Measurements from ENCODE around the gene TMIE.

The TMIE gene

GRCh38 chr3:46669191-46669999 is 31.8 kb upstream of the TMIE start:
- DNase-seq: no peak

- DNase-seq: no peak
Measured at GRCh38 chr3:46670000-46670890, 30.9 kb upstream of the TMIE start.

GRCh38 chr3:46670891-46671427 is 30.2 kb upstream of the TMIE start:
- DNase-seq: no peak

- no peak for DNase-seq
Measured at GRCh38 chr3:46671541-46672348, 29.4 kb upstream of the TMIE start.

- DNase-seq: no peak
Measured at GRCh38 chr3:46672349-46672695, 28.9 kb upstream of the TMIE start.

- no peak for DNase-seq
Measured at GRCh38 chr3:46673151-46674030, 27.8 kb upstream of the TMIE start.

GRCh38 chr3:46674031-46674845 is 27.0 kb upstream of the TMIE start:
- DNase-seq: no peak

GRCh38 chr3:46675426-46675825 is 25.8 kb upstream of the TMIE start:
- DNase-seq: no peak

- DNase-seq: no peak
Measured at GRCh38 chr3:46675843-46676567, 25.2 kb upstream of the TMIE start.

GRCh38 chr3:46676601-46677410 is 24.4 kb upstream of the TMIE start:
- no peak for DNase-seq

- no peak for DNase-seq
Measured at GRCh38 chr3:46677411-46677726, 23.8 kb upstream of the TMIE start.

- no peak for DNase-seq
Measured at GRCh38 chr3:46678280-46678679, 22.9 kb upstream of the TMIE start.

GRCh38 chr3:46679681-46680080 is 21.5 kb upstream of the TMIE start:
- no peak for DNase-seq

GRCh38 chr3:46680298-46680826 is 20.8 kb upstream of the TMIE start:
- no peak for DNase-seq

- DNase-seq: no peak
Measured at GRCh38 chr3:46681387-46681786, 19.8 kb upstream of the TMIE start.

- no peak for DNase-seq
Measured at GRCh38 chr3:46681856-46682540, 19.2 kb upstream of the TMIE start.

GRCh38 chr3:46682974-46683373 is 18.2 kb upstream of the TMIE start:
- no peak for DNase-seq

GRCh38 chr3:46684891-46685290 is 16.3 kb upstream of the TMIE start:
- DNase-seq: no peak

GRCh38 chr3:46685446-46685845 is 15.7 kb upstream of the TMIE start:
- DNase-seq: no peak
